GM12892 (cell line): ENCODE results near the gene CCR5.

Experiments used
- POLR2A ChIP-seq: IDR thresholded peaks from 2 replicates; pipeline ENCODE4 v1.6.1; 2011; ENCODE audit warnings: low read depth, low read length, control low read depth
- POLR2AphosphoS5 ChIP-seq: IDR thresholded peaks from 2 replicates; pipeline ENCODE4 v1.6.1; 2011; ENCODE audit warnings: low read depth, low read length, control low read depth
- TAF1 ChIP-seq: IDR thresholded peaks from 2 replicates; pipeline ENCODE4 v1.6.1; 2011; ENCODE audit warnings: low read depth, mild to moderate bottlenecking, control low read depth, low read length, borderline replicate concordance

GRCh38 chr3:46383211-46383950 lies 12.6 kb downstream of the CCR5 start:
- TF ChIP-seq POLR2A (no peak), POLR2AphosphoS5 (no peak), TAF1 (no peak)
